H9 (cell line): Measurements from ENCODE around the gene C2orf92. TPM values are rescaled to one million over a fixed set of nuclear protein-coding genes. Genes with fewer than 3 reads are reported as not detected.

Experiments
- DNase-seq: peaks from one replicate; pipeline ENCODE4 v3.0.0-alpha.2; 2017
- H2AFZ ChIP-seq: one replicate; pipeline ENCODE4 v1.6.1; 2013; ENCODE audit warnings: mild to moderate bottlenecking, low read length, control low read depth, moderate library complexity
- H2AK5ac ChIP-seq: 2 replicates; pipeline ENCODE4 v1.6.1; 2013; ENCODE audit warnings: low read length, control low read depth, mixed read lengths; ENCODE audit not compliant: insufficient read length
- H2BK120ac ChIP-seq: one replicate; pipeline ENCODE4 v1.6.1; 2013; ENCODE audit warnings: low read depth, mild to moderate bottlenecking, low read length, control low read depth, inconsistent platforms; ENCODE audit not compliant: poor library complexity, severe bottlenecking
- H2BK12ac ChIP-seq: 2 replicates; pipeline ENCODE4 v1.6.1; 2013; ENCODE audit warnings: low read length, control low read depth, mixed read lengths, low read depth; ENCODE audit not compliant: insufficient read length
- H2BK15ac ChIP-seq: 2 replicates; pipeline ENCODE4 v1.6.1; 2013; ENCODE audit warnings: low read depth, low read length, control low read depth
- H2BK20ac ChIP-seq: one replicate; pipeline ENCODE4 v1.6.1; 2013; ENCODE audit warnings: low read depth, mild to moderate bottlenecking, low read length, control low read depth, inconsistent platforms; ENCODE audit not compliant: poor library complexity, severe bottlenecking
- H2BK5ac ChIP-seq: 2 replicates; pipeline ENCODE4 v1.6.1; 2013; ENCODE audit warnings: low read length, control low read depth, mixed read lengths; ENCODE audit not compliant: insufficient read length
- H3K14ac ChIP-seq: 2 replicates; pipeline ENCODE4 v1.6.1; 2013; ENCODE audit warnings: low read length, control low read depth; ENCODE audit not compliant: insufficient read depth
- H3K18ac ChIP-seq: 2 replicates; pipeline ENCODE4 v1.6.1; 2013; ENCODE audit warnings: low read depth, mild to moderate bottlenecking, mixed read lengths, low read length, control low read depth; ENCODE audit not compliant: insufficient read length
- H3K23ac ChIP-seq: 2 replicates; pipeline ENCODE4 v1.6.1; 2013; ENCODE audit warnings: low read length, control low read depth, mixed read lengths, low read depth; ENCODE audit not compliant: insufficient read length
- H3K23me2 ChIP-seq: 2 replicates; pipeline ENCODE4 v1.6.1; 2013; ENCODE audit warnings: low read depth, mild to moderate bottlenecking, mixed read lengths, low read length, control low read depth; ENCODE audit not compliant: insufficient read length, poor library complexity, severe bottlenecking
- H3K27ac ChIP-seq: 2 replicates; pipeline ENCODE4 v1.5.1; 2013; ENCODE audit warnings: low read length, control low read depth, mixed read lengths, low read depth; ENCODE audit not compliant: insufficient read length
- H3K27me3 ChIP-seq: 2 replicates; pipeline ENCODE4 v1.6.1; 2013; ENCODE audit warnings: low read length, control low read depth, inconsistent platforms; ENCODE audit not compliant: insufficient read depth
- H3K4ac ChIP-seq: 2 replicates; pipeline ENCODE4 v1.6.1; 2013; ENCODE audit warnings: low read depth, mild to moderate bottlenecking, control low read depth, inconsistent platforms, low read length, moderate library complexity
- H3K4me1 ChIP-seq: 2 replicates; pipeline ENCODE4 v1.6.1; 2013; ENCODE audit warnings: low read length, control low read depth, inconsistent platforms; ENCODE audit not compliant: insufficient read depth
- H3K4me2 ChIP-seq: 2 replicates; pipeline ENCODE4 v1.6.1; 2013; ENCODE audit warnings: low read length, control low read depth, mixed read lengths; ENCODE audit not compliant: insufficient read length, insufficient read depth
- H3K56ac ChIP-seq: 2 replicates; pipeline ENCODE4 v1.6.1; 2013; ENCODE audit warnings: low read depth, mild to moderate bottlenecking, mixed read lengths, low read length, control low read depth; ENCODE audit not compliant: insufficient read length
- H3K79me1 ChIP-seq: 2 replicates; pipeline ENCODE4 v1.6.1; 2013; ENCODE audit warnings: low read depth, mild to moderate bottlenecking, moderate library complexity, low read length, control low read depth, inconsistent platforms; ENCODE audit not compliant: insufficient read depth, poor library complexity, severe bottlenecking
- H3K79me2 ChIP-seq: 2 replicates; pipeline ENCODE4 v1.6.1; 2013; ENCODE audit warnings: low read length, control low read depth, inconsistent platforms; ENCODE audit not compliant: insufficient read depth
- H3K9ac ChIP-seq: 2 replicates; pipeline ENCODE4 v1.6.1; 2013; ENCODE audit warnings: low read length, control low read depth, mixed read lengths; ENCODE audit not compliant: insufficient read length; ENCODE audit errors: extremely low read depth
- H3K9me3 ChIP-seq: one replicate; pipeline ENCODE4 v1.6.1; 2013; ENCODE audit warnings: low read depth, low read length, inconsistent platforms; ENCODE audit not compliant: control insufficient read depth
- H3T11ph ChIP-seq: one replicate; pipeline ENCODE4 v1.6.1; 2013; ENCODE audit warnings: mild to moderate bottlenecking, low read length, control low read depth, inconsistent platforms
- H4K20me1 ChIP-seq: one replicate; pipeline ENCODE4 v1.6.1; 2013; ENCODE audit not compliant: control insufficient read depth, insufficient read length, insufficient read depth
- H4K5ac ChIP-seq: 2 replicates; pipeline ENCODE4 v1.6.1; 2013; ENCODE audit warnings: low read depth, mild to moderate bottlenecking, mixed read lengths, low read length, control low read depth; ENCODE audit not compliant: insufficient read length
- H4K8ac ChIP-seq: replicated peaks from 2 replicates; pipeline ENCODE4 v1.6.1; 2013; ENCODE audit warnings: low read length, control low read depth, mixed read lengths, low read depth; ENCODE audit not compliant: insufficient read length
- H4K91ac ChIP-seq: 2 replicates; pipeline ENCODE4 v1.6.1; 2013; ENCODE audit warnings: low read depth, mild to moderate bottlenecking, moderate library complexity, mixed read lengths, low read length, control low read depth; ENCODE audit not compliant: insufficient read length
- H3K27ac Mint-ChIP-seq, 3 experiments: 2 replicates in 2 of 3; 3 replicates in 1 of 3; pipeline ENCODE4 v1.8.0; 2020 to 2021; ENCODE audit warnings: mixed read lengths in 3 of 3, mild to moderate bottlenecking in 1 of 3, moderate library complexity in 1 of 3
- H3K27me3 Mint-ChIP-seq: 2 replicates; pipeline ENCODE4 v1.8.0; 2021; ENCODE audit warnings: low read depth, mild to moderate bottlenecking, moderate library complexity, mixed read lengths
- H3K36me3 Mint-ChIP-seq, 3 experiments: 2 replicates in 2 of 3; 3 replicates in 1 of 3; pipeline ENCODE4 v1.8.0; 2020 to 2021; ENCODE audit warnings: low read depth in 3 of 3, mixed read lengths in 3 of 3; ENCODE audit not compliant: insufficient read depth in 1 of 3
- H3K4me1 Mint-ChIP-seq, 2 experiments: 2 replicates each; pipeline ENCODE4 v1.8.0; 2020; ENCODE audit warnings: mixed read lengths in 2 of 2
- H3K4me3 Mint-ChIP-seq, 2 experiments: 2 replicates in 1 of 2; 3 replicates in 1 of 2; pipeline ENCODE4 v1.8.0; 2020 to 2021; ENCODE audit warnings: mild to moderate bottlenecking in 2 of 2, mixed read lengths in 2 of 2, moderate library complexity in 1 of 2
- H3K9me3 Mint-ChIP-seq, 2 experiments: 2 replicates in 1 of 2; 3 replicates in 1 of 2; pipeline ENCODE4 v1.8.0; 2020; ENCODE audit warnings: mild to moderate bottlenecking in 2 of 2, mixed read lengths in 2 of 2, moderate library complexity in 1 of 2
- WGBS: extraction: QIAGEN DNeasy Blood & Tissue Kit; methylation state at CpG from one replicate; pipeline ENCODE4 v1.1.7; 2013; ENCODE audit warnings: missing lambda C conversion rate, low lambda C conversion rate, mixed read lengths; ENCODE audit not compliant: insufficient read length; ENCODE audit errors: extremely low coverage; 5-methylcytosine and 5-hydroxymethylcytosine counted together
- total RNA-seq: library from RNA; stranded (reverse); gene quantifications from 2 replicates; pipeline ENCODE4 v1.2.1, GENCODE V29; 2021
- TF ChIP-seq, protein P1 (sequence below): fragments of 200-600 bp; sonication (generic); conservative IDR thresholded peaks from 3 replicates; pipeline ENCODE4 v1.8.0; 2021; ENCODE audit warnings: antibody characterized with exemption, mild to moderate bottlenecking

Gene C2orf92
- total RNA-seq, 1 experiment from 2014 or later = 7.3 TPM

GRCh38 chr2:97728091-97728731 lies 58.7 kb downstream of the C2orf92 start:
- Histone ChIP-seq H3K23ac (no peak overlapping the region), H3K4me1 (no peaks in the 10 kb centered on the region), H3K9ac (no peak overlapping the region), H3K4me2 (no peak overlapping the region), H4K20me1 (no peaks in the 10 kb centered on the region), H3K9me3 (no peaks in the 10 kb centered on the region), H4K5ac (no peak overlapping the region), H4K91ac (no peak overlapping the region), H2AK5ac (no peak overlapping the region), H2BK5ac (no peak overlapping the region), H2AFZ (no peak overlapping the region), H3K27ac (no peak overlapping the region), H2BK120ac (no peak overlapping the region), H2BK15ac (no peak overlapping the region), H3K4ac (no peak overlapping the region), H3K18ac (no peak overlapping the region), H2BK12ac (no peak overlapping the region), H3K79me2 (no peaks in the 10 kb centered on the region), H2BK20ac (no peak overlapping the region), H3K27me3 (no peaks in the 10 kb centered on the region), H3K56ac (no peak overlapping the region), H4K8ac (no peak overlapping the region), H3K23me2 (no peaks in the 10 kb centered on the region), H3K14ac (no peak overlapping the region), H3T11ph (no peak overlapping the region), H3K79me1 (no peaks in the 10 kb centered on the region)
- H3K27ac Mint-ChIP-seq = no peak overlapping the region; a peak in 1 of 7 replicates
- H3K9me3 Mint-ChIP-seq = peaks cover 0 to 2% of the 10 kb centered on the region in 2 experiments; a peak in 2 of 5 replicates
- H3K4me3 Mint-ChIP-seq = no peak overlapping the region
- TF ChIP-seq, protein P1, sequence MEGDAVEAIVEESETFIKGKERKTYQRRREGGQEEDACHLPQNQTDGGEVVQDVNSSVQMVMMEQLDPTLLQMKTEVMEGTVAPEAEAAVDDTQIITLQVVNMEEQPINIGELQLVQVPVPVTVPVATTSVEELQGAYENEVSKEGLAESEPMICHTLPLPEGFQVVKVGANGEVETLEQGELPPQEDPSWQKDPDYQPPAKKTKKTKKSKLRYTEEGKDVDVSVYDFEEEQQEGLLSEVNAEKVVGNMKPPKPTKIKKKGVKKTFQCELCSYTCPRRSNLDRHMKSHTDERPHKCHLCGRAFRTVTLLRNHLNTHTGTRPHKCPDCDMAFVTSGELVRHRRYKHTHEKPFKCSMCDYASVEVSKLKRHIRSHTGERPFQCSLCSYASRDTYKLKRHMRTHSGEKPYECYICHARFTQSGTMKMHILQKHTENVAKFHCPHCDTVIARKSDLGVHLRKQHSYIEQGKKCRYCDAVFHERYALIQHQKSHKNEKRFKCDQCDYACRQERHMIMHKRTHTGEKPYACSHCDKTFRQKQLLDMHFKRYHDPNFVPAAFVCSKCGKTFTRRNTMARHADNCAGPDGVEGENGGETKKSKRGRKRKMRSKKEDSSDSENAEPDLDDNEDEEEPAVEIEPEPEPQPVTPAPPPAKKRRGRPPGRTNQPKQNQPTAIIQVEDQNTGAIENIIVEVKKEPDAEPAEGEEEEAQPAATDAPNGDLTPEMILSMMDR = no peak
- H3K27me3 Mint-ChIP-seq = no peaks in the 10 kb centered on the region; the same call in none of the 2 replicates
- no peaks in the 10 kb centered on the region for H3K4me1 Mint-ChIP-seq
- no CpG with 5 or more reads among the region's 12 CpGs for WGBS
- no peaks in the 10 kb centered on the region; a peak in 2 of 7 replicates for H3K36me3 Mint-ChIP-seq
- DNase-seq = no peak
